SU-DHL-6 (cell line): ENCODE results near the gene OAT.

Source experiments
- H2AFZ ChIP-seq: fragments of 200-600 bp; sonication (generic); 2 replicates; pipeline ENCODE4 v1.6.1; 2014; ENCODE audit warnings: low read depth, mild to moderate bottlenecking, moderate library complexity, mixed read lengths, antibody characterized with exemption, low read length; ENCODE audit not compliant: severe bottlenecking
- H3F3A ChIP-seq: fragments of 200-600 bp; shearing (Covaris generic); 2 replicates; pipeline ENCODE4 v1.6.0; 2016; ENCODE audit warnings: antibody characterized with exemption, mild to moderate bottlenecking; ENCODE audit not compliant: insufficient read depth
- H3K27ac ChIP-seq: fragments of 200-600 bp; sonication (generic); 2 replicates; pipeline ENCODE4 v1.5.1; 2016; ENCODE audit warnings: low read depth, mild to moderate bottlenecking, low read length, moderate library complexity, mixed read lengths
- H3K27me3 ChIP-seq: fragments of 200-600 bp; sonication (generic), shearing (Covaris generic); 2 replicates; pipeline ENCODE4 v1.6.0; 2014; ENCODE audit warnings: mild to moderate bottlenecking, low read length
- H3K36me3 ChIP-seq: fragments of 200-600 bp; sonication (generic); 2 replicates; pipeline ENCODE4 v1.6.1; 2014; ENCODE audit warnings: mild to moderate bottlenecking, low read length, mixed read lengths
- H3K4me2 ChIP-seq: fragments of 300-600, 200-600 bp; shearing (Covaris generic), sonication (generic); 2 replicates; pipeline ENCODE4 v1.6.0; 2014; ENCODE audit warnings: low read length, low read depth, mild to moderate bottlenecking; ENCODE audit not compliant: poor library complexity, severe bottlenecking
- H3K4me3 ChIP-seq: fragments of 200-600 bp; sonication (generic); 2 replicates; pipeline ENCODE4 v1.5.1; 2014; ENCODE audit warnings: antibody characterized with exemption, low read length, mild to moderate bottlenecking, mixed read lengths; ENCODE audit not compliant: insufficient read depth, poor library complexity, severe bottlenecking
- H3K79me2 ChIP-seq: fragments of 200-600 bp; sonication (generic); 2 replicates; pipeline ENCODE4 v1.6.1; 2014; ENCODE audit warnings: mild to moderate bottlenecking, low read length, moderate library complexity; ENCODE audit not compliant: insufficient read depth
- H3K9ac ChIP-seq: fragments of 200-600 bp; sonication (generic); 2 replicates; pipeline ENCODE4 v1.7.0; 2014; ENCODE audit warnings: mild to moderate bottlenecking, low read length
- H3K9me2 ChIP-seq: fragments of 200-600 bp; sonication (generic); replicated peaks from 2 replicates; pipeline ENCODE4 v1.6.1; 2014; ENCODE audit warnings: low read length; ENCODE audit not compliant: insufficient read depth
- H3K9me3 ChIP-seq: fragments of 200-600 bp; sonication (generic); 2 replicates; pipeline ENCODE4 v1.6.1; 2014; ENCODE audit warnings: low read length, mixed read lengths; ENCODE audit not compliant: insufficient read depth
- H4K20me1 ChIP-seq: fragments of 200-600 bp; sonication (generic); 2 replicates; pipeline ENCODE4 v1.6.1; 2014; ENCODE audit warnings: low read depth, mild to moderate bottlenecking, antibody characterized with exemption, low read length, moderate library complexity, mixed read lengths
- EZH2phosphoT487 ChIP-seq: fragments of 200-600 bp; sonication (generic), shearing (Covaris generic); conservative IDR thresholded peaks from 2 replicates; pipeline ENCODE4 v1.6.1; 2018; ENCODE audit warnings: mild to moderate bottlenecking, antibody characterized with exemption, low read length, moderate library complexity, mixed read lengths
- TF ChIP-seq, protein P1 (sequence below): fragments of 200-600 bp; sonication (generic); IDR thresholded peaks from one replicate; pipeline ENCODE4 v1.5.1; 2017; ENCODE audit warnings: antibody characterized with exemption, mild to moderate bottlenecking, low read length, moderate library complexity; ENCODE audit not compliant: insufficient read depth, poor library complexity, severe bottlenecking

Gene OAT

DNA sequence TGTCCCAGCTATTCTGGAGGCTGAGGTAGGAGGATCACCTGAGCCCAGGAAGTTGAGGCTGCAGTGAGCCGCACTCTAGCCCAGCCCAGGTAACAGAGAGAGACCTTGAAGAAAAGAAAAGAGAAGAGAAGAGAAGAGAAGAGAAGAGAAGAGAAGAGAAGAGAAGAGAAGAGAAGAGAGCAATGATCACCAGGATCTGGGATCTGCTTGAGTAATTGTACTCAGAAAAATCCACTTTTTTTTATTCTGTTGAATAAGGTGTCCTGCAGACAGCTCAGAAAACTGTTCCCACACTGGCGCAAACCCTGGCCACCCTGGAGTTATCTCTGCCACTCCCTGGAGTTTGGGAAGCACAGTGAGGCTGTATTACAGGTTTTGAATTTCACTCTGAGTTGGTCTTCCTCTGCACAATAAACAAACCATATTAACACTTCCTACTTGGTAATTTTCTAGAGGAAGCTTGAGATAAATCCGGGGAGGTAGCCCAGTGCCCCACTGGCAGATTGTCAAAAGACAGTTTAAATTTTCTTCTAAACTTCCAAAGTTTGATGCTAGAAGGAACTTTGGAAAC, 9.6 kb upstream of the OAT start:
- Histone ChIP-seq H4K20me1 (no peaks in the 10 kb centered on the region), H3K9me3 (no peaks in the 10 kb centered on the region), H3K27me3 (no peaks in the 10 kb centered on the region), H3K9me2 (no peaks in the 10 kb centered on the region), H3F3A (no peaks in the 10 kb centered on the region), H3K4me2 (no peak overlapping the region), H3K9ac (no peak overlapping the region), H3K27ac (no peak overlapping the region), H3K36me3 (no peaks in the 10 kb centered on the region), H3K79me2 (no peaks in the 10 kb centered on the region), H2AFZ (no peak overlapping the region), H3K4me3 (no peak overlapping the region)
- no peak for TF ChIP-seq EZH2phosphoT487
- TF ChIP-seq, protein P1, sequence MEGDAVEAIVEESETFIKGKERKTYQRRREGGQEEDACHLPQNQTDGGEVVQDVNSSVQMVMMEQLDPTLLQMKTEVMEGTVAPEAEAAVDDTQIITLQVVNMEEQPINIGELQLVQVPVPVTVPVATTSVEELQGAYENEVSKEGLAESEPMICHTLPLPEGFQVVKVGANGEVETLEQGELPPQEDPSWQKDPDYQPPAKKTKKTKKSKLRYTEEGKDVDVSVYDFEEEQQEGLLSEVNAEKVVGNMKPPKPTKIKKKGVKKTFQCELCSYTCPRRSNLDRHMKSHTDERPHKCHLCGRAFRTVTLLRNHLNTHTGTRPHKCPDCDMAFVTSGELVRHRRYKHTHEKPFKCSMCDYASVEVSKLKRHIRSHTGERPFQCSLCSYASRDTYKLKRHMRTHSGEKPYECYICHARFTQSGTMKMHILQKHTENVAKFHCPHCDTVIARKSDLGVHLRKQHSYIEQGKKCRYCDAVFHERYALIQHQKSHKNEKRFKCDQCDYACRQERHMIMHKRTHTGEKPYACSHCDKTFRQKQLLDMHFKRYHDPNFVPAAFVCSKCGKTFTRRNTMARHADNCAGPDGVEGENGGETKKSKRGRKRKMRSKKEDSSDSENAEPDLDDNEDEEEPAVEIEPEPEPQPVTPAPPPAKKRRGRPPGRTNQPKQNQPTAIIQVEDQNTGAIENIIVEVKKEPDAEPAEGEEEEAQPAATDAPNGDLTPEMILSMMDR = no peak

GRCh38 chr10:124425227-124425962, 6.7 kb upstream of the OAT start:
- H3K4me3 ChIP-seq = no peak overlapping the region
- no peak overlapping the region for H3K27ac ChIP-seq

GRCh38 chr10:124423813-124424212, 5.1 kb upstream of the OAT start:
- H3K4me2 ChIP-seq = no peak overlapping the region
- no peak overlapping the region for H3K4me3 ChIP-seq
- H3K36me3 ChIP-seq = no peaks in the 10 kb centered on the region
- H3K79me2 ChIP-seq = no peaks in the 10 kb centered on the region
- no peaks in the 10 kb centered on the region for H3F3A ChIP-seq
- no peaks in the 10 kb centered on the region for H4K20me1 ChIP-seq
- H3K27me3 ChIP-seq = no peaks in the 10 kb centered on the region
- no peaks in the 10 kb centered on the region for H3K9me3 ChIP-seq
- no peak overlapping the region for H2AFZ ChIP-seq
- no peak overlapping the region for H3K27ac ChIP-seq
- no peaks in the 10 kb centered on the region for H3K9me2 ChIP-seq
- TF ChIP-seq EZH2phosphoT487 = no peak
- TF ChIP-seq, protein P1 = no peak
- no peak overlapping the region for H3K9ac ChIP-seq

More at GRCh38 chr10:124425227-124425962, 6.7 kb upstream of the OAT start:
- Histone ChIP-seq H3K79me2 (no peaks in the 10 kb centered on the region), H3K27me3 (no peaks in the 10 kb centered on the region), H3K4me2 (no peak overlapping the region), H3K9ac (no peak overlapping the region), H3F3A (no peaks in the 10 kb centered on the region), H3K9me2 (no peaks in the 10 kb centered on the region), H3K9me3 (no peaks in the 10 kb centered on the region), H4K20me1 (no peaks in the 10 kb centered on the region), H2AFZ (no peak overlapping the region), H3K36me3 (no peaks in the 10 kb centered on the region)
- TF ChIP-seq, protein P1 = no peak
- no peak for TF ChIP-seq EZH2phosphoT487
